Chondrocyte (in vitro differentiated cells): Measurements from ENCODE around the gene ZNF396. TPM values are rescaled to one million over a fixed set of nuclear protein-coding genes. Genes with fewer than 3 reads are reported as not detected.

Experiments used
- DNase-seq: peaks from one replicate; pipeline ENCODE4 v3.0.0; 2021; ENCODE audit warnings: mixed read lengths, low spot score
- H3K27ac Mint-ChIP-seq: one replicate; pipeline ENCODE4 v1.8.0; 2021; ENCODE audit warnings: mild to moderate bottlenecking, moderate library complexity, mixed read lengths; ENCODE audit not compliant: unreplicated experiment
- H3K27me3 Mint-ChIP-seq: 2 replicates; pipeline ENCODE4 v1.8.0; 2021; ENCODE audit warnings: low read depth, mixed read lengths
- H3K36me3 Mint-ChIP-seq: 2 replicates; pipeline ENCODE4 v1.8.0; 2021; ENCODE audit warnings: low read depth, mixed read lengths
- H3K4me1 Mint-ChIP-seq: 2 replicates; pipeline ENCODE4 v1.8.0; 2021; ENCODE audit warnings: low read depth, mild to moderate bottlenecking, mixed read lengths
- H3K4me3 Mint-ChIP-seq: one replicate; pipeline ENCODE4 v1.8.0; 2021; ENCODE audit warnings: mild to moderate bottlenecking, moderate library complexity, mixed read lengths; ENCODE audit not compliant: unreplicated experiment
- H3K9me3 Mint-ChIP-seq: 2 replicates; pipeline ENCODE4 v1.8.0; 2021; ENCODE audit warnings: low read depth, mixed read lengths
- CTCF ChIP-seq: fragments of 200-600 bp; sonication (generic); IDR thresholded peaks from 2 replicates; pipeline ENCODE4 v1.5.0; 2021; ENCODE audit warnings: antibody characterized with exemption, mild to moderate bottlenecking, moderate library complexity
- total RNA-seq: library from RNA; stranded (reverse); gene quantifications from 3 replicates; pipeline ENCODE4 v1.2.1, GENCODE V29; 2021

Gene ZNF396
- total RNA-seq, 1 donor from 2014 or later: 1.5 TPM

DNA sequence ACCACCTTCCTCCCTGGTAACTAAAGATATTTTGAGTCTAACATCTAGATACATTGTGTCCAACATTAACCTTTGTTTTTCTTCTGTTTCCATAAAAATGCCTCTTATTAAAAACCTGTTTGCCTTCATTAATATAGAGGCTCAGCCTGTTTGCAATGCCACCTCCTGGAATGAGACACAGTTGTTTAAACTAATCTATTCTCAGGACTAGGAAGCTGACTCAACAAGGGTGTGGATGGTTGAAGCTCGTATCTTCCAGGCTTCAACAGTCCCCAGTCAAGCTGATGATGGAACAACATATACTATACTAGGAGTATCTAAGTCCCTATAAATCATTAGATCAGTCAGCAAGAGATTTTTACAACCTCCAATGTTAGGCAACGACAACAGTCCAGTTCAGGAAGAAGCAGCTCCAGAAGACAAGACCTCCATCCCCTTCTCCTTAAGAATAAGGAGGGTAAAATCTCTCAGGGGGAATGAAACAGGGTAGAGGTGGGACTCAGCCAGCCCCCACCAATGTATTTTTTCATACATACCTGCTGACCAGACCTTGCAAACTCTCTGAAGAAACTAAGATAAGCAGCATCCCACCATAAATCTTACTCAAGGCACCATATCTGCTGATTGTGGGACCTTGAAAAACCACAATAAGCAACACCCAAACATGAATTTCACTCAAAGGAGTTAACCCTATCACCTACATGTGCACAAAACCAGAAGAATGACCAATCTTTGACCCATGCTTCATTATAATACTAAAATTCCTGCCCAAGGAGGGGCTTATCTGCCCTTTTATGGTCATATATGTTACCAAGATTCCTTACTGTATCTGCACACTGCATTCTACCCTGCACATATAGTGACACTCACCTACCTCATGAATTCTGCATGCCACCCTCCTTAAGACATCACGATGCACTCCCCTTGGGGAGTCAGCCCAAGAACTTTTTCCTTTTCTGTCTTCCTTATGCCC, 54.4 kb downstream of the ZNF396 start:
- TF ChIP-seq CTCF: no peak
- Mint-ChIP-seq H3K27ac (no peak overlapping the region), H3K4me3 (no peak overlapping the region), H3K27me3 (no peaks in the 10 kb centered on the region), H3K9me3 (peaks cover 12% of the 10 kb centered on the region), H3K4me1 (peaks cover 23% of the 10 kb centered on the region), H3K36me3 (peaks cover 5% of the 10 kb centered on the region)
- DNase-seq: no peak

Other genes with a start within 250 kb of the ZNF396 start
- gene ZNF397, start 136.3 kb downstream of the ZNF396 start, total RNA-seq: 12.0 to 18.9 TPM (median 12.1 TPM) in 3 replicates
- gene ZSCAN30, start 87.1 kb downstream of the ZNF396 start, total RNA-seq: 8.8 to 14.7 TPM (median 9.8 TPM) in 3 replicates
- 33.2 to 36.1 TPM (median 35.5 TPM) in 3 replicates for gene ZNF24, start 32.9 kb downstream of the ZNF396 start, total RNA-seq
- 22.7 to 25.4 TPM (median 23.7 TPM) in 3 replicates for gene INO80C, start 120.6 kb upstream of the ZNF396 start, total RNA-seq
- gene GALNT1, start 204.4 kb upstream of the ZNF396 start, total RNA-seq: 209 to 255 TPM (median 228 TPM) in 3 replicates